IMR-90 (cell line): ENCODE measurements around the gene PLSCR5. TPM values are rescaled to one million over a fixed set of nuclear protein-coding genes. Genes with fewer than 3 reads are reported as not detected.

Experiments used
- ATAC-seq: fragments of 200-7000 bp; cut with Tn5 transposase; 2 replicates; pipeline ENCODE4 v1.9.1; 2020; ENCODE audit warnings: low read depth, mild to moderate bottlenecking, moderate library complexity
- Bru-seq: library from RNA; stranded (reverse); fragments of 400-500 nt; gene quantifications from one replicate; lab custom pipeline; 2021; lab: Mats Ljungman, UMichigan
- BruChase-seq, 2 experiments: library from RNA; stranded (reverse); fragments of 400-500 nt; gene quantifications; one replicate each; lab custom pipeline; 2021; lab: Mats Ljungman, UMichigan
- BruUV-seq: library from RNA; stranded (reverse); fragments of 400-500 nt; replicated peaks from 2 replicates; lab custom pipeline; 2021; lab: Mats Ljungman, UMichigan
- CTCF ChIA-PET: fragments of 300-600 bp; formaldehyde crosslinking; extraction: SDS; loops from one replicate; lab custom pipeline; 2021; ENCODE audit warnings: antibody characterized with exemption; lab: Yijun Ruan, JAX
- POLR2A ChIA-PET: fragments of 300-600 bp; sonication (Branson Sonifier 250); formaldehyde crosslinking; loops from one replicate; lab custom pipeline; 2022; ENCODE audit warnings: antibody characterized with exemption; ENCODE audit not compliant: unreplicated experiment; lab: Charles Lee
- DNase-seq: peaks from one replicate; pipeline ENCODE4 v3.0.0; 2013
- H2AFZ ChIP-seq: replicated peaks from 2 replicates; pipeline ENCODE3; 2013; ENCODE audit warnings: low read length, mild to moderate bottlenecking; ENCODE audit not compliant: poor library complexity
- H2AK5ac ChIP-seq: 2 replicates; pipeline ENCODE4 v1.6.1; 2013; ENCODE audit warnings: low read depth, low read length, inconsistent platforms
- H2AK9ac ChIP-seq: replicated peaks from 2 replicates; pipeline ENCODE3; 2013; ENCODE audit warnings: mild to moderate bottlenecking, low read depth, low read length, moderate library complexity; ENCODE audit not compliant: poor library complexity
- H2BK120ac ChIP-seq: 2 replicates; pipeline ENCODE4 v1.6.1; 2013; ENCODE audit warnings: low read depth, low read length, inconsistent platforms
- H2BK15ac ChIP-seq: 3 replicates; pipeline ENCODE4 v1.6.1; 2013; ENCODE audit warnings: low read depth, low read length, inconsistent platforms
- H2BK20ac ChIP-seq: 2 replicates; pipeline ENCODE4 v1.6.1; 2013; ENCODE audit warnings: low read depth, mild to moderate bottlenecking, inconsistent platforms, low read length, moderate library complexity
- H2BK5ac ChIP-seq: 2 replicates; pipeline ENCODE4 v1.6.1; 2013; ENCODE audit warnings: mild to moderate bottlenecking, low read depth, low read length, inconsistent platforms; ENCODE audit not compliant: poor library complexity, severe bottlenecking
- H3K14ac ChIP-seq: replicated peaks from 2 replicates; pipeline ENCODE4 v1.6.1; 2013; ENCODE audit warnings: low read depth, low read length, inconsistent platforms
- H3K18ac ChIP-seq: 2 replicates; pipeline ENCODE4 v1.6.1; 2013; ENCODE audit warnings: low read depth, low read length, control low read depth
- H3K23ac ChIP-seq: 2 replicates; pipeline ENCODE4 v1.6.1; 2013; ENCODE audit warnings: low read depth, low read length, inconsistent platforms
- H3K27ac ChIP-seq: 2 replicates; pipeline ENCODE4 v1.5.1; 2013; ENCODE audit warnings: mild to moderate bottlenecking, control low read depth, low read length; ENCODE audit not compliant: insufficient read depth
- H3K27me3 ChIP-seq: 2 replicates; pipeline ENCODE4 v1.6.1; 2013; ENCODE audit warnings: low read length; ENCODE audit not compliant: control insufficient read depth, insufficient read depth
- H3K36me3 ChIP-seq: 2 replicates; pipeline ENCODE4 v1.6.1; 2013; ENCODE audit warnings: low read length, mixed read lengths; ENCODE audit not compliant: control insufficient read depth, insufficient read depth
- H3K4ac ChIP-seq: 2 replicates; pipeline ENCODE4 v1.6.1; 2013; ENCODE audit warnings: low read depth, low read length, inconsistent platforms
- H3K4me1 ChIP-seq: 2 replicates; pipeline ENCODE4 v1.6.1; 2013; ENCODE audit warnings: low read length, mixed read lengths; ENCODE audit not compliant: control insufficient read depth, insufficient read depth
- H3K4me2 ChIP-seq: 2 replicates; pipeline ENCODE4 v1.6.1; 2013; ENCODE audit warnings: low read depth, mild to moderate bottlenecking, control low read depth, low read length, moderate library complexity
- H3K4me3 ChIP-seq: 2 replicates; pipeline ENCODE4 v1.5.1; 2013; ENCODE audit warnings: low read depth, mild to moderate bottlenecking, control low read depth, low read length, moderate library complexity; ENCODE audit not compliant: insufficient read depth
- H3K56ac ChIP-seq: 2 replicates; pipeline ENCODE4 v1.6.1; 2013; ENCODE audit warnings: low read length, inconsistent platforms; ENCODE audit not compliant: insufficient read depth; ENCODE audit errors: extremely low read depth
- H3K79me1 ChIP-seq, 2 experiments: 2 replicates each; pipeline ENCODE4 v1.6.1; 2013; ENCODE audit warnings: low read length in 2 of 2, inconsistent platforms in 1 of 2, low read depth in 1 of 2
- H3K9ac ChIP-seq: 2 replicates; pipeline ENCODE4 v1.6.1; 2013; ENCODE audit warnings: low read depth, low read length, control low read depth
- H3K9me1 ChIP-seq: 2 replicates; pipeline ENCODE4 v1.6.1; 2013; ENCODE audit warnings: low read length, inconsistent platforms; ENCODE audit not compliant: insufficient read depth
- H3K9me3 ChIP-seq: 2 replicates; pipeline ENCODE4 v1.6.1; 2013; ENCODE audit warnings: low read length; ENCODE audit not compliant: control insufficient read depth, insufficient read depth
- H4K20me1 ChIP-seq: 2 replicates; pipeline ENCODE4 v1.6.1; 2013; ENCODE audit warnings: low read length, inconsistent platforms; ENCODE audit not compliant: insufficient read depth
- H4K5ac ChIP-seq: 2 replicates; pipeline ENCODE4 v1.6.1; 2013; ENCODE audit warnings: mild to moderate bottlenecking, low read depth, low read length, control low read depth
- H4K8ac ChIP-seq, 2 experiments: 2 replicates each; pipeline ENCODE4 v1.6.1; 2013; ENCODE audit warnings: low read depth in 2 of 2, low read length in 2 of 2, control low read depth in 1 of 2, inconsistent platforms in 1 of 2
- H4K91ac ChIP-seq: 2 replicates; pipeline ENCODE4 v1.6.1; 2013; ENCODE audit warnings: low read depth, low read length, inconsistent platforms; ENCODE audit not compliant: insufficient read depth
- CTCF ChIP-seq: conservative IDR thresholded peaks from 2 replicates; pipeline ENCODE4 v1.5.1; 2012; ENCODE audit warnings: mild to moderate bottlenecking, low read depth, low read length, improper control_type of control experiment
- MAZ ChIP-seq: IDR thresholded peaks from 2 replicates; pipeline ENCODE4 v1.6.1; 2012; ENCODE audit warnings: low read depth, mild to moderate bottlenecking, low read length, improper control_type of control experiment, moderate library complexity, borderline replicate concordance
- MXI1 ChIP-seq: IDR thresholded peaks from 2 replicates; pipeline ENCODE4 v1.6.1; 2012; ENCODE audit warnings: low read depth, mild to moderate bottlenecking, low read length, moderate library complexity, borderline replicate concordance
- NFE2L2 ChIP-seq: fragments of 150-350 bp; IDR thresholded peaks from 2 replicates; pipeline ENCODE4 v1.6.1; 2016; ENCODE audit warnings: low read depth, mild to moderate bottlenecking, low read length
- RCOR1 ChIP-seq: IDR thresholded peaks from 2 replicates; pipeline ENCODE4 v1.6.1; 2012; ENCODE audit warnings: mild to moderate bottlenecking, low read length, improper control_type of control experiment; ENCODE audit not compliant: insufficient replicate concordance
- SMC3 ChIP-seq: fragments of 150-350 bp; IDR thresholded peaks from 2 replicates; pipeline ENCODE4 v1.6.1; 2016; ENCODE audit warnings: low read depth, mild to moderate bottlenecking, antibody characterized with exemption, low read length, moderate library complexity
- USF2 ChIP-seq: fragments of 150-350 bp; IDR thresholded peaks from 2 replicates; pipeline ENCODE4 v1.6.1; 2017; ENCODE audit warnings: mild to moderate bottlenecking, antibody characterized with exemption, low read length, low read depth
- WGBS, 2 experiments: methylation state at CpG; one replicate each; pipeline versions ENCODE4 v1.1.5 to v1.1.7; 2013; ENCODE audit warnings: missing lambda C conversion rate in 2 of 2; ENCODE audit not compliant: insufficient read length in 1 of 2; ENCODE audit errors: extremely low coverage in 2 of 2; 5-methylcytosine and 5-hydroxymethylcytosine counted together
- dilution Hi-C: fragments of 300-500 bp; cut with HindIII; formaldehyde crosslinking; loops from one replicate; pipeline ENCODE4 v1.14.3; 2018; ENCODE audit warnings: low sequenced_read_pairs; ENCODE audit not compliant: unreplicated experiment
- in situ Hi-C: fragments of 300-500 bp; cut with MboI; formaldehyde crosslinking; loops from 3 replicates; pipeline ENCODE4 v1.14.3; 2019; ENCODE audit warnings: low sequenced_read_pairs, inconsistent platforms, mixed read lengths
- intact Hi-C: fragments of 100-400 bp; cut with micrococcal nuclease; formaldehyde crosslinking; loops from 2 replicates; pipeline ENCODE4 v1.10.0; 2022
- long read RNA-seq: library from polyadenylated mRNA; unstranded; transcript quantifications from one replicate; pipeline ENCODE4 v2.0.0, GENCODE V29; 2021; ENCODE audit not compliant: unreplicated experiment
- polyA plus RNA-seq, 3 experiments: library from polyadenylated mRNA; depleted of rRNA; stranded (reverse); fragments of >200 nt; gene quantifications; 2 replicates each; pipeline ENCODE4 v1.2.3, GENCODE V29; 2012; ENCODE audit warnings: low replicate concordance in 1 of 3
- total RNA-seq: library from RNA; depleted of rRNA; stranded (reverse); fragments of >200 nt; gene quantifications from 2 replicates; pipeline ENCODE4 v1.2.3, GENCODE V29; 2012; rRNA removed

PLSCR5 gene, protein sequence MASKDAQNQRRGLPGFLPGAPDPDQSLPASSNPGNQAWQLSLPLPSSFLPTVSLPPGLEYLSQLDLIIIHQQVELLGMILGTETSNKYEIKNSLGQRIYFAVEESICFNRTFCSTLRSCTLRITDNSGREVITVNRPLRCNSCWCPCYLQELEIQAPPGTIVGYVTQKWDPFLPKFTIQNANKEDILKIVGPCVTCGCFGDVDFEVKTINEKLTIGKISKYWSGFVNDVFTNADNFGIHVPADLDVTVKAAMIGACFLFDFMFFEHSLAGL
- not detected in 2 replicates for total RNA-seq
- not detected in 2 replicates for polyA plus RNA-seq (2012; rRNA removed)
- not detected in 2 replicates for polyA plus RNA-seq (2012; cell fraction: cytosol; rRNA removed)
- not detected in 2 replicates for polyA plus RNA-seq (2012; cell fraction: nucleus; rRNA removed; ENCODE audit: low replicate concordance)
- Bru-seq, nascent RNA, result not detected
- BruChase-seq, experiment 1, labeled RNA remaining after a 6-hour chase, result not detected
- BruChase-seq, experiment 2, labeled RNA remaining after a 2-hour chase, result not detected
- long read RNA-seq, result 0 reads

DNA sequence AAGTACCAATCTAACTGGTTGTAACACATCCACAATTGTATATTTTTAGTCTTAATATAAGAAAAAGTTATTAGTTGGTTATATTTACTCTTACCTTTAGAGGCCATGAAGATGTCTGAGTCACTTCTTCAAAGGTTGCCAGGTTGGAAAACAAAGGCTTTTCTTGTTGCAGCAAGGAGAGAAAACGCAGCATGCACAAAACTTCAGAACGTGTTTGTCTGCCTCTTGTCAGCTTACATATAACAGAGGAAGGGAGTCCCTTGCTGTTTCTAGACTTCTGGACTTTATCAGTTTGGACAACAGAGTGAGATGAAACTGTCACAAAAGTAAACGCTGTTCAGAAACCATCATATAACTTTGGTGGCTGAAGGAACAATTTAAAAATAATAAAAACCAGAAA, at the start of gene PLSCR5:
Gene PLSCR5 (minus strand): TSS at position 241 of the 400 bp plus-strand sequence. CDS start 134 bp downstream, at position 107.
- Histone ChIP-seq H3K36me3 (no peaks in the 10 kb centered on the region), H4K8ac (no peak within 1 kb of the TSS), H3K18ac (no peak within 1 kb of the TSS), H3K9ac (no peak within 1 kb of the TSS), H3K9me1 (no peaks in the 10 kb centered on the region), H3K4me2 (no peak within 1 kb of the TSS), H3K9me3 (no peaks in the 10 kb centered on the region), H3K4me1 (no peaks in the 10 kb centered on the region), H3K4ac (no peak within 1 kb of the TSS), H3K27ac (no peak within 1 kb of the TSS), H2AFZ (no peak within 1 kb of the TSS), H2BK5ac (no peak within 1 kb of the TSS), H2BK20ac (no peak within 1 kb of the TSS), H3K27me3 (no peaks in the 10 kb centered on the region), H2AK9ac (no peak within 1 kb of the TSS), H3K4me3 (no peak within 1 kb of the TSS), H3K56ac (no peak within 1 kb of the TSS), H3K23ac (no peak within 1 kb of the TSS), H4K91ac (no peak within 1 kb of the TSS), H2AK5ac (no peak within 1 kb of the TSS), H2BK15ac (no peak within 1 kb of the TSS), H2BK120ac (no peak within 1 kb of the TSS), H4K20me1 (no peaks in the 10 kb centered on the region), H4K5ac (no peak within 1 kb of the TSS), H3K14ac (no peak within 1 kb of the TSS), H3K79me1 (no peaks in the 10 kb centered on the region)
- ChIA-PET CTCF (no interaction called here), POLR2A (no interaction called here)
- ATAC-seq (no peak), DNase-seq (no peak)
- no peak for TF ChIP-seq USF2
- TF ChIP-seq MAZ, result no peak
- TF ChIP-seq SMC3, result no peak
- TF ChIP-seq CTCF, result no peak
- TF ChIP-seq MXI1, result no peak
- TF ChIP-seq NFE2L2, result no peak
- TF ChIP-seq RCOR1, result no peak
- dilution Hi-C loops (no loop called here), intact Hi-C loops (no loop called here), in situ Hi-C loops (no loop called here)
- BruUV-seq, result no TSS peak
- no CpG with 5 or more reads among the region's 3 CpGs for WGBS, 2 experiments
